Ishikawa (cell line): ENCODE measurements around the gene TNFAIP2.

Source experiments
- CREB1 ChIP-seq: IDR thresholded peaks from 2 replicates; pipeline ENCODE4 v1.6.1; 2012; ENCODE audit warnings: low read depth
- FOXM1 ChIP-seq: IDR thresholded peaks from 2 replicates; pipeline ENCODE4 v1.6.1; 2012; ENCODE audit warnings: low read depth, borderline replicate concordance
- RAD21 ChIP-seq: IDR thresholded peaks from 2 replicates; pipeline ENCODE4 v1.6.1; 2012; ENCODE audit warnings: low read depth
- TAF1 ChIP-seq: IDR thresholded peaks from 2 replicates; pipeline ENCODE4 v1.6.1; 2012; ENCODE audit warnings: low read depth, mild to moderate bottlenecking
- TEAD4 ChIP-seq: IDR thresholded peaks from 2 replicates; pipeline ENCODE4 v1.6.1; 2012
- TF ChIP-seq, protein P1 (sequence below): IDR thresholded peaks from 2 replicates; pipeline ENCODE4 v1.6.1; 2012; ENCODE audit warnings: low read depth, mild to moderate bottlenecking
- TF ChIP-seq, protein P2 (sequence below): IDR thresholded peaks from 2 replicates; pipeline ENCODE4 v1.6.1; 2012

DNA sequence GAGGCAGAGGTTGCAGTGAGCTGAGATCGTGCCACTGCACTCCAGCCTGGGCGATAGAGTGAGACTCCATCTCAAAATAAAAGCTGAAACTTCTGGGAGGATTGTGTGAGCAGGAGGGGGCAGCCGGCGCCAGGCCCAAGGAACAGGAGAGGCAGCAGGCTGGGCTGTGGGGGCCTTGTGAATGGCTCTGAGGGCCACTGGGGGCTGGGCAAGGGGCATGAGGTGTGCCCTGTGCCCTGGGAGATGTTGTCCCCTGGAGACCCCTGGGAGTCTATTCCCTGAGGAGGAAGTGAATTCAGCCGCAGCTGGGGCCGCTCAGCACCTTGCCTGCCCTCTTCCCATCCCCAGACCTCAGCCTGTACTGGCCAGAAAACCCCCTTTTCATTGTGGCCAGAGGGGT lies 34.3 kb upstream of the TNFAIP2 start:
- TF ChIP-seq TAF1 (no peak), TEAD4 (no peak), RAD21 (no peak), FOXM1 (no peak), CREB1 (no peak)
- TF ChIP-seq, protein P1, sequence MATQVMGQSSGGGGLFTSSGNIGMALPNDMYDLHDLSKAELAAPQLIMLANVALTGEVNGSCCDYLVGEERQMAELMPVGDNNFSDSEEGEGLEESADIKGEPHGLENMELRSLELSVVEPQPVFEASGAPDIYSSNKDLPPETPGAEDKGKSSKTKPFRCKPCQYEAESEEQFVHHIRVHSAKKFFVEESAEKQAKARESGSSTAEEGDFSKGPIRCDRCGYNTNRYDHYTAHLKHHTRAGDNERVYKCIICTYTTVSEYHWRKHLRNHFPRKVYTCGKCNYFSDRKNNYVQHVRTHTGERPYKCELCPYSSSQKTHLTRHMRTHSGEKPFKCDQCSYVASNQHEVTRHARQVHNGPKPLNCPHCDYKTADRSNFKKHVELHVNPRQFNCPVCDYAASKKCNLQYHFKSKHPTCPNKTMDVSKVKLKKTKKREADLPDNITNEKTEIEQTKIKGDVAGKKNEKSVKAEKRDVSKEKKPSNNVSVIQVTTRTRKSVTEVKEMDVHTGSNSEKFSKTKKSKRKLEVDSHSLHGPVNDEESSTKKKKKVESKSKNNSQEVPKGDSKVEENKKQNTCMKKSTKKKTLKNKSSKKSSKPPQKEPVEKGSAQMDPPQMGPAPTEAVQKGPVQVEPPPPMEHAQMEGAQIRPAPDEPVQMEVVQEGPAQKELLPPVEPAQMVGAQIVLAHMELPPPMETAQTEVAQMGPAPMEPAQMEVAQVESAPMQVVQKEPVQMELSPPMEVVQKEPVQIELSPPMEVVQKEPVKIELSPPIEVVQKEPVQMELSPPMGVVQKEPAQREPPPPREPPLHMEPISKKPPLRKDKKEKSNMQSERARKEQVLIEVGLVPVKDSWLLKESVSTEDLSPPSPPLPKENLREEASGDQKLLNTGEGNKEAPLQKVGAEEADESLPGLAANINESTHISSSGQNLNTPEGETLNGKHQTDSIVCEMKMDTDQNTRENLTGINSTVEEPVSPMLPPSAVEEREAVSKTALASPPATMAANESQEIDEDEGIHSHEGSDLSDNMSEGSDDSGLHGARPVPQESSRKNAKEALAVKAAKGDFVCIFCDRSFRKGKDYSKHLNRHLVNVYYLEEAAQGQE, result no peak
- TF ChIP-seq, protein P2, sequence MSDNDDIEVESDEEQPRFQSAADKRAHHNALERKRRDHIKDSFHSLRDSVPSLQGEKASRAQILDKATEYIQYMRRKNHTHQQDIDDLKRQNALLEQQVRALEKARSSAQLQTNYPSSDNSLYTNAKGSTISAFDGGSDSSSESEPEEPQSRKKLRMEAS, result no peak
